Ectodermal cell (in vitro differentiated cells): ENCODE data around the gene SH3RF2.

Experiments used
- H3K27ac ChIP-seq: 2 replicates; pipeline ENCODE4 v1.7.0; 2013; ENCODE audit warnings: mild to moderate bottlenecking, low read depth, low read length; ENCODE audit not compliant: insufficient read depth, poor library complexity, severe bottlenecking
- H3K27me3 ChIP-seq: 2 replicates; pipeline ENCODE4 v1.7.0; 2013; ENCODE audit warnings: mild to moderate bottlenecking, low read length; ENCODE audit not compliant: insufficient read depth, control insufficient read depth, poor library complexity, severe bottlenecking
- H3K36me3 ChIP-seq: one replicate; pipeline ENCODE4 v1.7.0; 2013; ENCODE audit warnings: low read length; ENCODE audit not compliant: control insufficient read depth, insufficient read depth
- H3K4me1 ChIP-seq: one replicate; pipeline ENCODE4 v1.7.0; 2013; ENCODE audit warnings: low read length; ENCODE audit not compliant: control insufficient read depth, insufficient read depth
- H3K4me3 ChIP-seq: 2 replicates; pipeline ENCODE4 v1.7.0; 2013; ENCODE audit warnings: low read depth, low read length, control low read depth; ENCODE audit not compliant: insufficient read depth
- H3K9me3 ChIP-seq: 2 replicates; pipeline ENCODE4 v1.7.0; 2013; ENCODE audit warnings: mild to moderate bottlenecking, low read length, moderate library complexity; ENCODE audit not compliant: control insufficient read depth
- WGBS, 2 experiments: methylation state at CpG; one replicate each; pipeline ENCODE4 v1.1.7; 2013; ENCODE audit warnings: missing lambda C conversion rate in 2 of 2; 5-methylcytosine and 5-hydroxymethylcytosine counted together

Gene SH3RF2

GRCh38 chr5:146049704-146050026 is 113.3 kb downstream of the SH3RF2 start:
- no peak overlapping the region for H3K27ac ChIP-seq
- no peaks in the 10 kb centered on the region for H3K36me3 ChIP-seq
- H3K9me3 ChIP-seq = no peaks in the 10 kb centered on the region
- no peaks in the 10 kb centered on the region for H3K27me3 ChIP-seq
- no peak overlapping the region for H3K4me3 ChIP-seq
- WGBS, 2 experiments = 63 to 74% methylated on average over 3 of the region's 3 CpGs
- H3K4me1 ChIP-seq = no peaks in the 10 kb centered on the region

GRCh38 chr5:146050086-146050485 is 113.7 kb downstream of the SH3RF2 start:
- Histone ChIP-seq H3K4me1 (no peaks in the 10 kb centered on the region), H3K4me3 (no peak overlapping the region), H3K9me3 (no peaks in the 10 kb centered on the region), H3K27ac (no peak overlapping the region), H3K27me3 (no peaks in the 10 kb centered on the region), H3K36me3 (no peaks in the 10 kb centered on the region)
- WGBS, 2 experiments = 82 to 89% methylated on average over 5 of the region's 5 CpGs

- no peak overlapping the region for H3K27ac ChIP-seq
- H3K4me3 ChIP-seq = no peak overlapping the region
- H3K27me3 ChIP-seq = no peaks in the 10 kb centered on the region
- WGBS, 2 experiments = 88 to 91% methylated on average over 3 of the region's 3 CpGs
- no peaks in the 10 kb centered on the region for H3K9me3 ChIP-seq
- no peaks in the 10 kb centered on the region for H3K4me1 ChIP-seq
- H3K36me3 ChIP-seq = no peaks in the 10 kb centered on the region
These were observed 115.3 kb downstream of the SH3RF2 start for GRCh38 chr5:146051678-146052077.

GRCh38 chr5:146052780-146053179 is 116.4 kb downstream of the SH3RF2 start:
- H3K27ac ChIP-seq = no peak overlapping the region
- no peaks in the 10 kb centered on the region for H3K27me3 ChIP-seq
- H3K4me3 ChIP-seq = no peak overlapping the region
- no peaks in the 10 kb centered on the region for H3K36me3 ChIP-seq
- no peaks in the 10 kb centered on the region for H3K4me1 ChIP-seq
- no peaks in the 10 kb centered on the region for H3K9me3 ChIP-seq

GRCh38 chr5:146055432-146055831 is 119.1 kb downstream of the SH3RF2 start:
- no peaks in the 10 kb centered on the region for H3K9me3 ChIP-seq
- WGBS, 2 experiments = 81 to 85% methylated on average over 2 of the region's 2 CpGs
- H3K27ac ChIP-seq = no peak overlapping the region
- H3K36me3 ChIP-seq = no peaks in the 10 kb centered on the region
- H3K4me3 ChIP-seq = no peak overlapping the region
- peaks cover 5% of the 10 kb centered on the region for H3K4me1 ChIP-seq
- H3K27me3 ChIP-seq = no peaks in the 10 kb centered on the region

- H3K36me3 ChIP-seq = no peaks in the 10 kb centered on the region
- H3K4me3 ChIP-seq = no peak overlapping the region
- WGBS, 2 experiments = 91 to 93% methylated on average over 16 to 21 of the region's 22 CpGs
These were observed 123.3 kb downstream of the SH3RF2 start for GRCh38 chr5:146059460-146060220.

GRCh38 chr5:146060221-146060585 is 123.8 kb downstream of the SH3RF2 start:
- Histone ChIP-seq H3K4me1 (peaks cover 5% of the 10 kb centered on the region), H3K9me3 (no peaks in the 10 kb centered on the region), H3K27ac (no peak overlapping the region), H3K4me3 (no peak overlapping the region), H3K27me3 (no peaks in the 10 kb centered on the region), H3K36me3 (no peaks in the 10 kb centered on the region)
- 93% methylated on average over 5 of the region's 5 CpGs for WGBS, 2 experiments

More at GRCh38 chr5:146059460-146060220, 123.3 kb downstream of the SH3RF2 start:
- H3K27me3 ChIP-seq = no peaks in the 10 kb centered on the region
- no peak overlapping the region for H3K27ac ChIP-seq
- H3K9me3 ChIP-seq = no peaks in the 10 kb centered on the region
- peaks cover 5% of the 10 kb centered on the region for H3K4me1 ChIP-seq

- Histone ChIP-seq H3K27ac (no peak overlapping the region), H3K9me3 (no peaks in the 10 kb centered on the region), H3K27me3 (no peaks in the 10 kb centered on the region), H3K4me3 (no peak overlapping the region), H3K36me3 (no peaks in the 10 kb centered on the region), H3K4me1 (no peaks in the 10 kb centered on the region)
- 93 to 95% methylated on average over 8 of the region's 8 CpGs for WGBS, 2 experiments
These were observed 130.6 kb downstream of the SH3RF2 start for GRCh38 chr5:146066968-146067367.

GRCh38 chr5:146068206-146068605 is 131.8 kb downstream of the SH3RF2 start:
- Histone ChIP-seq H3K27ac (no peak overlapping the region), H3K4me3 (no peak overlapping the region), H3K9me3 (no peaks in the 10 kb centered on the region), H3K27me3 (no peaks in the 10 kb centered on the region), H3K36me3 (no peaks in the 10 kb centered on the region), H3K4me1 (no peaks in the 10 kb centered on the region)
- 95% methylated on average over 9 of the region's 9 CpGs for WGBS, 2 experiments

- H3K27me3 ChIP-seq = no peaks in the 10 kb centered on the region
- no peak overlapping the region for H3K27ac ChIP-seq
- H3K9me3 ChIP-seq = no peaks in the 10 kb centered on the region
- WGBS, 2 experiments = 88 to 91% methylated on average over 6 of the region's 6 CpGs
- no peaks in the 10 kb centered on the region for H3K4me1 ChIP-seq
- H3K4me3 ChIP-seq = no peak overlapping the region
- H3K36me3 ChIP-seq = no peaks in the 10 kb centered on the region
These were observed 132.8 kb downstream of the SH3RF2 start for GRCh38 chr5:146068977-146069779.
